T-cell (primary cell): ENCODE results near the gene STON2. TPM values are rescaled to one million over a fixed set of nuclear protein-coding genes. Genes with fewer than 3 reads are reported as not detected.
"Not testable (repeated sequence)": the region's sequence is repeated elsewhere in the genome, so short reads cannot be mapped to it uniquely, and the experiment has no call there.

Experiments used
- ATAC-seq, 4 experiments: fragments of 200-7000 bp in 3 of 4; fragments of 150-1000 bp in 1 of 4; cut with Tn5 transposase; replicated peaks in 1 of 4; 1 replicate in 3 of 4; 2 replicates in 1 of 4; pipeline ENCODE4 v1.10.0; 2021; ENCODE audit warnings: moderate library complexity in 3 of 4, mild to moderate bottlenecking in 2 of 4, moderate number of reproducible peaks in 1 of 4
- CTCF ChIA-PET, 2 donors: fragments of 300-600 bp; sonication (Branson Sonifier 250); formaldehyde crosslinking; loops; one replicate each; lab custom pipeline; 2022; ENCODE audit warnings: antibody characterized with exemption in 2 of 2; lab: Charles Lee
- POLR2A ChIA-PET, 2 donors: fragments of 300-600 bp; sonication (Branson Sonifier 250); formaldehyde crosslinking; loops; one replicate each; lab custom pipeline; 2022; ENCODE audit warnings: antibody characterized with exemption in 2 of 2; lab: Charles Lee
- DNase-seq, 35 experiments: peaks; one replicate each; pipeline versions ENCODE4 v3.0.0 to v3.0.0-alpha.2; 2013 to 2023
- H3K27ac ChIP-seq: one replicate; pipeline ENCODE4 v1.5.1; 2013; ENCODE audit warnings: low read length
- H3K27me3 ChIP-seq, 2 experiments: replicated peaks in 1 of 2; 1 replicate in 1 of 2; 2 replicates in 1 of 2; pipeline versions ENCODE4 v1.6.1 to v1.7.0; 2013; ENCODE audit warnings: low read length in 1 of 2, mixed read lengths in 1 of 2; ENCODE audit not compliant: control insufficient read depth in 2 of 2, insufficient read depth in 2 of 2; ENCODE audit errors: extremely low read depth in 1 of 2
- H3K36me3 ChIP-seq, 2 donors: 1 replicate in 1 of 2; 2 replicates in 1 of 2; pipeline versions ENCODE4 v1.6.1 to v1.7.0; 2013; ENCODE audit warnings: low read length in 1 of 2; ENCODE audit not compliant: control insufficient read depth in 2 of 2, insufficient read depth in 1 of 2; ENCODE audit errors: extremely low read depth in 1 of 2
- H3K4me1 ChIP-seq, 2 experiments: 1 replicate in 1 of 2; 2 replicates in 1 of 2; pipeline versions ENCODE4 v1.6.1 to v1.7.0; 2013; ENCODE audit warnings: low read length in 2 of 2, mixed read lengths in 1 of 2; ENCODE audit not compliant: insufficient read depth in 2 of 2, control insufficient read depth in 1 of 2; ENCODE audit errors: extremely low read depth in 1 of 2
- H3K4me3 ChIP-seq, 2 donors: 1 replicate in 1 of 2; 2 replicates in 1 of 2; pipeline versions ENCODE4 v1.5.1 to v1.7.0; 2013; ENCODE audit warnings: mild to moderate bottlenecking in 2 of 2, low read length in 1 of 2, moderate library complexity in 1 of 2; ENCODE audit not compliant: control insufficient read depth in 1 of 2; ENCODE audit errors: extremely low read depth in 1 of 2
- H3K9me3 ChIP-seq: 2 replicates; pipeline ENCODE4 v1.7.0; 2013
- H3K27ac Mint-ChIP-seq, 2 donors: one replicate each; pipeline ENCODE4 v1.8.0; 2020 to 2021; ENCODE audit warnings: mild to moderate bottlenecking in 2 of 2, mixed read lengths in 2 of 2
- H3K27me3 Mint-ChIP-seq, 2 donors: one replicate each; pipeline ENCODE4 v1.8.0; 2021 to 2022; ENCODE audit warnings: mixed read lengths in 2 of 2
- H3K36me3 Mint-ChIP-seq: one replicate; pipeline ENCODE4 v1.8.0; 2021; ENCODE audit warnings: mixed read lengths
- H3K4me1 Mint-ChIP-seq, 3 donors: one replicate each; pipeline ENCODE4 v1.8.0; 2020 to 2022; ENCODE audit warnings: mixed read lengths in 3 of 3, mild to moderate bottlenecking in 1 of 3
- H3K4me3 Mint-ChIP-seq, 3 donors: one replicate each; pipeline ENCODE4 v1.8.0; 2020 to 2022; ENCODE audit warnings: mild to moderate bottlenecking in 3 of 3, mixed read lengths in 3 of 3, moderate library complexity in 3 of 3
- H3K9me3 Mint-ChIP-seq, 3 donors: one replicate each; pipeline ENCODE4 v1.8.0; 2020 to 2022; ENCODE audit warnings: mixed read lengths in 3 of 3
- WGBS: methylation state at CpG from one replicate; pipeline ENCODE4 v1.1.5; 2013; ENCODE audit warnings: missing lambda C conversion rate; ENCODE audit not compliant: insufficient coverage; 5-methylcytosine and 5-hydroxymethylcytosine counted together
- total RNA-seq, 35 experiments: library from RNA in 6 of 35; stranded (reverse) in 6 of 35; fragments of 120-200 nt in 1 of 35; gene quantifications; one replicate each; pipeline versions ENCODE4 v1.2.1 to v1.2.4 and lab custom pipeline; 2013 to 2026

The STON2 gene
- total RNA-seq, 5 donors from 2014 or later (not counting 1 experiment from before 2014, with no cell fraction given), result 0.22 to 1.8 (median 0.40) TPM

- no peaks in the 10 kb centered on the region for H3K36me3 ChIP-seq
- peaks cover 4 to 7% of the 10 kb centered on the region in 2 donors for H3K27me3 Mint-ChIP-seq
- no peaks in the 10 kb centered on the region for H3K9me3 ChIP-seq
- ChIA-PET POLR2A (no interaction called here), CTCF (no interaction called here)
- H3K9me3 Mint-ChIP-seq, result peaks cover 5 to 12% (median 10%) of the 10 kb centered on the region in 3 donors
- peaks cover 0 to 21% of the 10 kb centered on the region in 2 experiments for H3K27me3 ChIP-seq
- ATAC-seq (no peak), DNase-seq (no peak)
- no peaks in the 10 kb centered on the region for H3K36me3 Mint-ChIP-seq
- WGBS, result 82% methylated on average over 19 of the region's 19 CpGs
- no peak overlapping the region for H3K27ac ChIP-seq
- no peak overlapping the region for H3K4me3 Mint-ChIP-seq
- H3K4me1 Mint-ChIP-seq, result no peaks in the 10 kb centered on the region
- peaks cover 0 to 4% of the 10 kb centered on the region in 2 experiments for H3K4me1 ChIP-seq
- H3K4me3 ChIP-seq, result no peak overlapping the region
- no peak overlapping the region for H3K27ac Mint-ChIP-seq
Measured at GRCh38 chr14:81246461-81247270, 153.5 kb downstream of the STON2 start.

GRCh38 chr14:81245771-81246170 lies 154.4 kb downstream of the STON2 start:
- H3K27me3 Mint-ChIP-seq, result peaks cover 4 to 7% of the 10 kb centered on the region in 2 donors
- H3K27ac Mint-ChIP-seq, result no peak overlapping the region
- Histone ChIP-seq H3K4me3 (no peak overlapping the region), H3K36me3 (no peaks in the 10 kb centered on the region), H3K27me3 (peaks cover 0 to 21% of the 10 kb centered on the region in 2 experiments), H3K4me1 (peaks cover 0 to 4% of the 10 kb centered on the region in 2 experiments), H3K9me3 (no peaks in the 10 kb centered on the region), H3K27ac (no peak overlapping the region)
- H3K4me1 Mint-ChIP-seq, result no peaks in the 10 kb centered on the region
- ChIA-PET POLR2A (no interaction called here), CTCF (no interaction called here)
- DNase-seq (no peak), ATAC-seq (no peak)
- no CpG with 5 or more reads among the region's 1 CpG for WGBS
- no peak overlapping the region for H3K4me3 Mint-ChIP-seq
- peaks cover 5 to 12% (median 10%) of the 10 kb centered on the region in 3 donors for H3K9me3 Mint-ChIP-seq
- no peaks in the 10 kb centered on the region for H3K36me3 Mint-ChIP-seq

DNA sequence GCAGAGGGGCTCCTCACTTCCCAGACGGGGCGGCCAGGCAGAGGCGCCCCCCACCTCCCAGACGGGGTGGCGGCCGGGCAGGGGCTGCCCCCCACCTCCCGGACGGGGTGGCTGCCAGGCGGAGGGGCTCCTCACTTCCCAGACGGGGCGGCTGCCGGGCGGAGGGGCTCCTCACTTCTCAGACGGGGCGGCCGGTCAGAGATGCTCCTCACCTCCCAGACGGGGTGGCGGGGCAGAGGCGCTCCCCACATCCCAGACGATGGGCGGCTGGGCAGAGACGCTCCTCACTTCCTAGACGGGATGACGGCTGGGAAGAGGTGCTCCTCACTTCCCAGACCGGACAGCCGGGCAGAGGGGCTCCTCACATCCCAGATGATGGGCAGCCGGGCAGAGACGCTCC lies 155.7 kb downstream of the STON2 start:
- H3K4me3 ChIP-seq, H3K4me1 Mint-ChIP-seq, H3K36me3 ChIP-seq, H3K27me3 Mint-ChIP-seq, CTCF ChIA-PET, H3K4me1 ChIP-seq, DNase-seq, ATAC-seq, H3K27ac Mint-ChIP-seq, H3K27ac ChIP-seq, H3K36me3 Mint-ChIP-seq, H3K9me3 ChIP-seq, H3K4me3 Mint-ChIP-seq, POLR2A ChIA-PET: not testable (repeated sequence)
- no CpG with 5 or more reads among the region's 28 CpGs for WGBS
- peaks cover 0 to 21% of the 10 kb centered on the region in 2 experiments for H3K27me3 ChIP-seq
- peaks cover 5 to 12% (median 10%) of the 10 kb centered on the region in 3 donors for H3K9me3 Mint-ChIP-seq

DNA sequence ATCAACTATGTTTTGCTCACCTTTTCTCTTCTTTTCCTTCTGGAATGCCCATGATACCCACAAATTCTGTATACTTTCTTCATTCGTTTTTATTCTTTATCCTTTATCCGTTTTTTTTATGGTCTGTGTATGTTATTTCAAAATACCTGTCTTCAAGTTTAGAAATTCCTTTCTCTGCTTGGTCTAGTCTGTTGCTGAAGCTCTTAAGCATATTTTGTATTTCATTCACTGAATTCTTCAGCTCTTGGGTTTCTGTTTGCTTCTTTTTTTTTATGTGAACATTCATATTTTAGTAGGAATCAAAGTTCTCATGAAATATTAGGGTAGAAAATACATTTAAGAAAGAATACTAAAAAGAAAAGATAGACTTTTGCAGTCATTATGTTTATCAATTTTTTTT lies 156.6 kb downstream of the STON2 start:
- Mint-ChIP-seq H3K4me3 (no peak overlapping the region), H3K9me3 (peaks cover 5 to 12% (median 10%) of the 10 kb centered on the region in 3 donors), H3K4me1 (no peaks in the 10 kb centered on the region), H3K27me3 (peaks cover 4 to 7% of the 10 kb centered on the region in 2 donors), H3K27ac (no peak overlapping the region), H3K36me3 (no peaks in the 10 kb centered on the region)
- ChIA-PET POLR2A (no interaction called here), CTCF (interaction anchor here in 1 of 2 donors (0.6 kb wide), 1 partner anchor 264 kb away, joined by 4 read pairs; no protein-coding TSS in a partner anchor)
- H3K27ac ChIP-seq, result no peak overlapping the region
- no peak for DNase-seq
- no peaks in the 10 kb centered on the region for H3K36me3 ChIP-seq
- no peak overlapping the region for H3K4me3 ChIP-seq
- ATAC-seq, result no peak
- WGBS, result no CpG with 5 or more reads among the region's 2 CpGs
- H3K27me3 ChIP-seq, result peaks cover 0 to 15% of the 10 kb centered on the region in 2 experiments
- peaks cover 0 to 4% of the 10 kb centered on the region in 2 experiments for H3K4me1 ChIP-seq
- H3K9me3 ChIP-seq, result no peaks in the 10 kb centered on the region

GRCh38 chr14:81236849-81237248 lies 163.3 kb downstream of the STON2 start:
- H3K4me3 Mint-ChIP-seq, H3K36me3 ChIP-seq, H3K9me3 Mint-ChIP-seq, H3K27me3 ChIP-seq, ATAC-seq, POLR2A ChIA-PET, H3K27ac Mint-ChIP-seq, H3K36me3 Mint-ChIP-seq, DNase-seq, H3K4me1 Mint-ChIP-seq, H3K4me3 ChIP-seq, H3K4me1 ChIP-seq, H3K9me3 ChIP-seq, H3K27ac ChIP-seq, H3K27me3 Mint-ChIP-seq: not testable (repeated sequence)
- CTCF ChIA-PET, result interaction anchor here in 1 of 2 donors (0.8 kb wide), 1 partner anchor 11 kb away, joined by 3 read pairs; no protein-coding TSS in a partner anchor
- WGBS, result 29% methylated on average over 1 of the region's 2 CpGs

- peaks cover 3 to 6% (median 4%) of the 10 kb centered on the region in 3 donors for H3K4me1 Mint-ChIP-seq
- Histone ChIP-seq H3K27me3 (no peaks in the 10 kb centered on the region), H3K4me1 (no peaks in the 10 kb centered on the region), H3K4me3 (no peak overlapping the region), H3K27ac (no peak overlapping the region), H3K9me3 (no peaks in the 10 kb centered on the region), H3K36me3 (no peaks in the 10 kb centered on the region)
- no peak for ATAC-seq
- no peaks in the 10 kb centered on the region for H3K27me3 Mint-ChIP-seq
- H3K27ac Mint-ChIP-seq, result no peak overlapping the region
- H3K36me3 Mint-ChIP-seq, result no peaks in the 10 kb centered on the region
- CTCF ChIA-PET, result interaction anchor here in 1 of 2 donors (0.8 kb wide), 1 partner anchor 12 kb away, joined by 3 read pairs; no protein-coding TSS in a partner anchor
- no peak for DNase-seq
- POLR2A ChIA-PET, result no interaction called here
- no peak overlapping the region for H3K4me3 Mint-ChIP-seq
- WGBS, result 95% methylated on average over 17 of the region's 20 CpGs
- H3K9me3 Mint-ChIP-seq, result no peaks in the 10 kb centered on the region
Measured at GRCh38 chr14:81236138-81236537, 164.0 kb downstream of the STON2 start.
